ENCODE data around the gene KMT2E. TPM values are rescaled to one million over a fixed set of nuclear protein-coding genes. Genes with fewer than 3 reads are reported as not detected.
"Not testable (repeated sequence)": the region's sequence is repeated elsewhere in the genome, so short reads cannot be mapped to it uniquely, and the experiment has no call there.

The KMT2E gene
- polyA plus RNA-seq, 4 donors, result 59.8 to 79.9 (median 74.3) TPM

DNA sequence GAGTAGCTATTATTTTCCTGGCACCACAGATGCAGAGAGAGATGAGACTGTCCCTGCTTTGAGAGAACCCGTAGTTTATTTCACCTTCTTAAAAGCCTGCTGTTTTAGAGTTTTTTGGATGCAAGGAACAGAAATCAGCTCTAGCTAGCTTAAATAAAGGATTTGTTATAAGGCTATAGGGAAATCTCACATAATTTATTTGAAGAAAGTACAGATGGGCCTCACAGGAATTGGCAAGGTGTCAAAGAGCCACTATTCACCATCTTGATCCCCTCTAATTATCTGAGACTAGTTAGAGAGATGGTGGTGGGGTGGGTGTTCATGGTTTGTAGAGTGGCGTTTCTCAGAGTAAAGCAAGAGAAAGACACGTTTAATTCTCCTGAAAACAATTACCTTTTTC is 7.3 kb downstream of the KMT2E start:
- DNase-seq (ENCODE audit: low read depth in 4 of 4, low spot score in 2 of 4), result no peak

DNA sequence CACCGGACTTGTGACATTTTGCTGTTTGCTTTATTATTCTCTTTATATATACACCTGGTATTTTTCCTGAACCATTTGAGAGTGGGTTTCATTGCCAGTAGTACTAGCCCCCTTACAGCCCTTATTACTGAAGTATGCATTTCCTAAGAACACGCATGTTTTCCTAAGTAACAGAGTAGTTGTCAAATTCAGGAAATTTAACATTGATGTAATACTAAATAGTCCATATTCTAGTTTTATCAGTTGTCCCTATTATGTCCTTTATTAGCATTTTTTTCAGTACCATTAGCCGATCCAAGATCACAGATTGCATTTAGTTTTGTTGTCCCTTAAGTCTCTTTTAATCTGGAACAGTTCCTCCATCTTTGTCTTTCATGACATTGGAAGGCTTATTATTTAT is 8.0 kb downstream of the KMT2E start:
- no peak for DNase-seq (ENCODE audit: low read depth in 4 of 4, low spot score in 2 of 4)

DNA sequence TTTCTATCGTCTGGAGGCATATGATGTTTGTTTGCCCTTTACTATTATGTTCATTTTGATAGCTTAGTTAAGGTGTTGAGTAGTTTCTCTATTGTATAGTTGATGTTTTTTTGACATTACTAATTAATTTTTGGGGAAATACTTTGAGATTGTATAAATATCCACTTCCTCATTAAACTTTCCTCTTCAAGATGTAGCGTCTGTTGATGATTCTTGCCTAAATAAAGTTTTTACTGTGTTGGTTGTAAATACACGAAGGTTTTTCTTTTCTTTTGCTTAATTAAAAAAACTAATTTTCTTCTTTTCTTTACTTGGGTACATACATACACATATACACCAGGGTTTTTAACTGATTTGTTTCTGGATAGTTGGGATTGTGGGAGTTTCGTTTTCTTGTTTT is 8.5 kb downstream of the KMT2E start:
- DNase-seq (ENCODE audit: low read depth in 4 of 4, low spot score in 2 of 4), result no peak

DNA sequence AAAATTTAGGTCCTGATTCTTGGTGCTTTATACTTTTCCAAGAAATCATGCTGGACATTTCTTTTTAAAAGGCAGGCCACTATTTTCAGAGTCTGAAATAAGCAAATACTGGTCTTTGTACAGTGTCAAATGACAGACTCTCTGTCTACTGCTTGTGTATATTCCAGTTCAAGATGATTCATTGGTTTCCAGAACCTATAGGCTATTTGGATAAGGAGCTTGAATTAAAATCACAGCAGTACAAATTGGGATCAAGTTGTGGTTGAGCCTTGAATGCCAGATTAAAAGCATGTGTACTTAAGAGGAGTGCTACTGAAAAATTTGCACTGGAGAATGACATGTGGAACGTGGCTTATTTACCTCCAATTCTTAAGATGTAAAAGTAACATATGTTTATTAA is 10.7 kb downstream of the KMT2E start:
- no peak for DNase-seq (ENCODE audit: low read depth in 4 of 4, low spot score in 2 of 4)

GRCh38 chr7:105026750-105027149 is 12.7 kb downstream of the KMT2E start:
- no peak for DNase-seq (ENCODE audit: low read depth in 4 of 4, low spot score in 2 of 4)

DNA sequence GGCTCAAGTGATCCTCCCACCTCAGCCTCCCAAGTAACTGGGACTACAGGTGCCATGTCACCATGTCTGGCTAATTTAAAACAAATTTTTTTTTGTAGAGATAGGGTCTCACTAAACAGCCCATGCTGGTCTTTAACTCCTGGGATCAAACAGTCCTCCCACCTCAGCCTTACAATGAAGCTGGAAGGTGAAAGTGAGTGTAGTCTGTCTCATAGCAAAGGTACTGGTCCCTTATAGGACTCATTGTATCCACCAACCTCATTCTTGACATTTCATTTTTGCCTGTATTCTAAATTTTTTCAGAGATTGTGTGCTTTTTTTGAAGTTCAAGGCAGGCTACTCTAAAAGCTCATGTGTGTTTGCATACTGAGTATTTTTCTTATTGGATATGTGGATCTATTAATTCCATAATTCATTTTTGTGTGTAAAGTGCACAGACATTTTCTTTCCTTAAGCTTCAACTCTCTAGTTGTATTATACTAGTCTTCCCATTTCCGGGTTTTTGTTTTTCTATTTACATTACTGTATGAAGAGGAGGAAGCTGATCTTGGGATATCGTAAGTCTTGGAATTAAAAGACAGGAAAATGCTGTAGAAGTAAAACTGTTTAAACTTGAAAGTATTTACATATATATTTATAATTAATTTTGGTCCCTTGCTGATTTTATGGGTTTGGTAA is 13.3 kb downstream of the KMT2E start:
- no peak for DNase-seq (ENCODE audit: low read depth in 4 of 4, low spot score in 2 of 4)

DNA sequence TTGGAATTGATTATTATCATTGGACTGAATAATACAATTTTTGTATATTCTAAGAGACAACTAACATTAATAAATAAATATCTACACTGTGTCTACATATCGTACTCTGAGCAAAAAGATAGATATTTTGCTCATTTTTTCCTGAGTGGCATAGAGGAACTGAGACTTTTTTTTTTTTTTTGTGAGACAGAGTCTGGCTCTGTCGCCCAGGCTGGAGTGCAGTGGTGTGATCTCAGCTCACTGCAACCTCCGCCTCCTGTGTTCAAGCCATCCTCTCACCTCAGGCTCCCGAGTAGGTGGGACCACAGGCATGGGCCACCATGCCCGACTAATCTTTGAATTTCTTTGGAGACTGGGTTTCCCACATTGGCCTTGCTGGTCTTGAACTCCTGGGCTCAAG is 14.0 kb downstream of the KMT2E start:
- DNase-seq (ENCODE audit: low read depth in 4 of 4, low spot score in 2 of 4), result no peak

GRCh38 chr7:105028941-105029340 is 14.9 kb downstream of the KMT2E start:
- DNase-seq (ENCODE audit: low read depth in 4 of 4, low spot score in 2 of 4), result not testable (repeated sequence)

DNA sequence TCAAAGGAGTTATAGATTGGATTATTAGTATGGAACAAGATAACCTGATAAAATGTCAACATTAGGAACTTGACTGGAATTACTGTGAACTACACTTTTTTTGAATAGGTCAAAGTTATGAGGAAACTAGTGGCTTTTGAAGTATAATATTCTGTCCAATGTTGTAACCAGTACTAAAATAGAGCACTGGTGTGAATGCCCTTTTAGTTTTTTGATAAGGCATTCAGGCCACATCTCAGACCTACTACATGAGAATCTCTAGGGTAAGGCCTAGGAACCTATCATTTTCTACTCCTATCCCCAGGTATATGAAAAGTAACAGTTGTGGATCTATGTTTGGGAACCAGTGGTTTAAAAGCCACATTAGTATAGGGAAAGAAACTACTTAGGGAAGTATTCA is 16.4 kb downstream of the KMT2E start:
- DNase-seq (ENCODE audit: low read depth in 4 of 4, low spot score in 2 of 4), result no peak

DNA sequence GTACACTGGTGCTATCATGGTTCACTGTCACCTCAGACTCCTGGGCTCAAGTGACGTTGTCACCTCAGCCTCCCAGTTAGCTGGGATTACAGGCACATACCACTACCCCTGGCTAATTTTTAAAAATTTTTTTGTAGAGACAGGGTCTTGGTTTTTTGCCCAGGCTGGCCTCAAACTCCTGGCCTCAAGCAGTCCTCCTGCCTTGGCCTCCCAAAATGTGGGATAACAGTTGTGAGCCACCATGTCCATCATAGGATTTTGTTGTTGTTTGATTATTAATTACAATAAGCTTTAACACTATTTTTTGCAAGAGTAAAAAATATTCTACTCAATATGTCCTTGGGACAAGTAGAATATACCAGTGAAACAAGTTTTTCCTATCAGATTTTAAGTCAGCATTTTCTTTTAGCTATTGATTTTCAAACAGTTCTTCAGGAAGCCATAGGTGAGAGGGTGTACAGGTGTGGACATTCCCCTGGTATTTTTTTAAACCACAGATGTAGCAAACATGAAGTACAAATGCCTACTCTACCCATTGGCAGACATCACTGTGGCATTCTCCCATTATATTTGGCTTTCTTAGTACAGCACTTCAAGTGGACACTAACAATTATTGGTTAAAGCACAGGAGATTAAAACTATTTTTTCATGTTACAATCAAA is 18.7 kb downstream of the KMT2E start:
- DNase-seq (ENCODE audit: low read depth in 4 of 4, low spot score in 2 of 4), result no peak

- DNase-seq (ENCODE audit: low read depth in 4 of 4, low spot score in 2 of 4), result no peak
Measured at GRCh38 chr7:105035349-105035748, 21.3 kb downstream of the KMT2E start.

- DNase-seq (ENCODE audit: low read depth in 4 of 4, low spot score in 2 of 4), result no peak
Measured at GRCh38 chr7:105036217-105037168, 22.5 kb downstream of the KMT2E start.

- no peak for DNase-seq (ENCODE audit: low read depth in 4 of 4, low spot score in 2 of 4)
Measured at GRCh38 chr7:105037319-105037718, 23.3 kb downstream of the KMT2E start.

DNA sequence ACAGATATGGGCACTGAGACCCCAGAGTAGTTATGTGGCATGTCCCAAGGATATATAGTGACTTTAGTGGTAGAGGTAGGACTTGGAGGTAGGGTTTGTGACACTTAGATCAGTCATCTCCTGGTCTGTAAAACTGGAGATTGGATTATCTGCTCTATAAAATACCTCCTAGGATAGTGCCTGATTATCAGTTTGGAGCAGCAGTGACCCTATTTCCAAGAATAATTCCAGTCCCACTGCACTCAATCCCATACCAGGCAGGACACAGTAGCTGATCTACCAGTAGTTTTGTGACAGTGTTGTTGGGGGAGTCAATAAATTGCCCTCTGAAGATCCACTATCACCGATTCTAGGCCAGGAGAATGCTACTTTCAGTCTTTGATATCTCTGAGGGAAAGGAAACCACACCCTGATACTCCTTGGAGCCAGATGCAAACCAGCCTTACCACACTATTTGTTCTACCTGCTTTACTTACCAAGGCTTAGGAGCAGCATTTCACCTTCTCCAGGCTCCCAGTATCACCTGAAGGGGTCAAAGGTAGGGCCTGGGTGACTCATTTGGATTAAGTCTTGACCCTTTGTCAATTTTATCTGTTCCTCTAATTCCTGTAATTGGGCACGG is 30.6 kb downstream of the KMT2E start:
- no peak for DNase-seq (ENCODE audit: low read depth in 4 of 4, low spot score in 2 of 4)

DNA sequence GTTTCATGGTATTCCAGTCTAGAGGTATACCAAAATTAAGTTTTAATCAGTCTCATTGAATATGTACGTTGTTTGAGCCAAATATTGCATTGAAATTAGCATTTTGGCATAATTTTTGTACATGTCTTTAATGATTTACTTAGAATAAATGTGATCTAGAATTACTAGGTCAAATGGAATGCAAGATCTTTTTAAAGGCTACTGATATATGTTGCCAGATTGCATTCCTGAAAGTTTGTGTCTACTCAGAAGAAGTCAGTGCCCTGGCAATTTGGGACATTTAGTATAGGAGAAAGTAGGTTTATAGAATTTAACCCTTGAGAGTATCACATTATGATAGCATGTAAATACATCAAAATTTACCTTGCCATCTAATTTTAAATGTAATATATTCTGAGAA is 32.4 kb downstream of the KMT2E start:
- DNase-seq (ENCODE audit: low read depth in 4 of 4, low spot score in 2 of 4), result no peak

DNA sequence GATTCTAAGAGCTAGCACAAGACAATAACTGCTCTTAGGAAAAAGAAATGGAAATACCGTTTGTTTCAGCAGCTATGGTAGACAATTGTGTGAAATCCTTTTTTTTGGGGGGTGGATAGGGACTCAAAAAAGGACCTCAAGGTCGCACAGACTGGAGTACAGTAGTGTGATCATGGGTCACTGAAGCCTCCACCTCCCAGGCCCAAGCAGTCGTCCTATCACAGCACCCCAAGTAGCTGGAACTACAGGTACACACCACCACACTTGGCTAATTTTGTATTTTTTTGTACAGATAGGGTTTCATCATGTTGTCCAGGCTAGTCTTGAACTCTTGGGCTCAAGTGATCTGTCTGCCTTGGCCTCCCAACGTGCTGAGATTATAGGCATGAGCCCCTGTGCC is 33.9 kb downstream of the KMT2E start:
- DNase-seq (ENCODE audit: low read depth in 4 of 4, low spot score in 2 of 4), result no peak

DNA sequence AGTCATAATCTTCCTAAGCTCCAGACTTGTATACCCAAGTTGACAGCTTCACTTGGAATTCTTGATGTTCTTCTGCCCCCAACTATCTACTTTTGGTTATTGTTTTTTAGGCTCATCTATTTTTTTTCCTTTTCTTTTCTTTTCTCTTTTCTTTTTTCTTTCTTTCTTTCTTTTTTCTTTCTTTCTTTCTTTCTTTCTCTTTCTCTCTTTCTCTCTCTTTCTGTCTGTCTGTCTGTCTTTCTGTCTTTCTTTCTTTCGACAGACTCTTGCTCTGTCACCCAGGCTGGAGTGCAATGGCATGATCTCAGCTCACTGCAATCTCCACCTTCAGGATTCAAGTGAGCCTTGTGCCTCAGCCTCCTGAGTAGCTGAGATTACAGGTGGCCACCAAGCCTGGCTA is 36.5 kb downstream of the KMT2E start:
- no peak for DNase-seq (ENCODE audit: low read depth in 4 of 4, low spot score in 2 of 4)

GRCh38 chr7:105050899-105051298 is 36.9 kb downstream of the KMT2E start:
- not testable (repeated sequence) for DNase-seq (ENCODE audit: low read depth in 4 of 4, low spot score in 2 of 4)

- no peak for DNase-seq (ENCODE audit: low read depth in 4 of 4, low spot score in 2 of 4)
Measured at GRCh38 chr7:105055084-105055483, 41.1 kb downstream of the KMT2E start.

GRCh38 chr7:105055621-105056020 is 41.6 kb downstream of the KMT2E start:
- no peak for DNase-seq (ENCODE audit: low read depth in 4 of 4, low spot score in 2 of 4)

- DNase-seq (ENCODE audit: low read depth in 4 of 4, low spot score in 2 of 4), result no peak
Measured at GRCh38 chr7:105057472-105057871, 43.5 kb downstream of the KMT2E start.

All from left renal cortex interstitium (tissue), 4 donors.